ENCODE measurements around the gene SLCO3A1.

DNA sequence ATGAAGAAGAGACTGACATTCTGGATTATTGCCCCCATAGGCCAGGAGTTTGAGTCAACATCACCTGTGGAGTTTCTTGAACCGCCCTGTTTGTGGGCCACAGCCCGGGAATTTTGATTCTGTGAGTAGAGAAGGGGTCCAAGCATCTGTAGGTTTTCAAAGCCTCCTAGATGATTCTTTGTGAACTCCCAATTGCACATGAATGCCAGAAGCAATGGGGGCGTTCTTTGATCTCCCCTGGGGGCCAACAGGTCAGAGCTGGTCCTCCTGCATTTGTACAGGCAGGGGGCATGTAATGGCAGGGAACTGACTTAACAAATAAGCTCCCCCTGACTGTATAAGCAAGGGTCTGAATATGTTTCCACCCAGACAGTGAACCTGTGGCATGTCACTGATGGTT is 260.3 kb downstream of the SLCO3A1 start:
- no peak for TF ChIP-seq POLR2A (IDR thresholded peaks at IDR 0.05)
- TF ChIP-seq, protein P1, sequence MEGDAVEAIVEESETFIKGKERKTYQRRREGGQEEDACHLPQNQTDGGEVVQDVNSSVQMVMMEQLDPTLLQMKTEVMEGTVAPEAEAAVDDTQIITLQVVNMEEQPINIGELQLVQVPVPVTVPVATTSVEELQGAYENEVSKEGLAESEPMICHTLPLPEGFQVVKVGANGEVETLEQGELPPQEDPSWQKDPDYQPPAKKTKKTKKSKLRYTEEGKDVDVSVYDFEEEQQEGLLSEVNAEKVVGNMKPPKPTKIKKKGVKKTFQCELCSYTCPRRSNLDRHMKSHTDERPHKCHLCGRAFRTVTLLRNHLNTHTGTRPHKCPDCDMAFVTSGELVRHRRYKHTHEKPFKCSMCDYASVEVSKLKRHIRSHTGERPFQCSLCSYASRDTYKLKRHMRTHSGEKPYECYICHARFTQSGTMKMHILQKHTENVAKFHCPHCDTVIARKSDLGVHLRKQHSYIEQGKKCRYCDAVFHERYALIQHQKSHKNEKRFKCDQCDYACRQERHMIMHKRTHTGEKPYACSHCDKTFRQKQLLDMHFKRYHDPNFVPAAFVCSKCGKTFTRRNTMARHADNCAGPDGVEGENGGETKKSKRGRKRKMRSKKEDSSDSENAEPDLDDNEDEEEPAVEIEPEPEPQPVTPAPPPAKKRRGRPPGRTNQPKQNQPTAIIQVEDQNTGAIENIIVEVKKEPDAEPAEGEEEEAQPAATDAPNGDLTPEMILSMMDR (IDR thresholded peaks at IDR 0.05) = no peak
